HEK293T (cell line): Measurements from ENCODE around the gene LHPP.

ENCODE experiments used
- CTCF ChIA-PET: fragments of 350-600 bp; formaldehyde crosslinking; extraction: SDS; loops from one replicate; lab custom pipeline; 2021; ENCODE audit warnings: antibody characterized with exemption, inconsistent platforms; lab: Yijun Ruan, JAX
- POLR2A ChIA-PET: fragments of 350-600 bp; formaldehyde crosslinking; extraction: SDS; loops from one replicate; lab custom pipeline; 2020; ENCODE audit warnings: antibody characterized with exemption, inconsistent platforms; lab: Yijun Ruan, JAX
- DNase-seq: peaks from one replicate; pipeline ENCODE4 v3.0.0; 2012; ENCODE audit warnings: mixed read lengths; ENCODE audit errors: extremely low spot score
- ARNT ChIP-seq: fragments of 450-650 bp; IDR thresholded peaks from 2 replicates; pipeline ENCODE4 v1.6.1; 2017; ENCODE audit warnings: mild to moderate bottlenecking
- BHLHE40 ChIP-seq: fragments of 450-650 bp; IDR thresholded peaks from 2 replicates; pipeline ENCODE4 v1.6.1; 2016; ENCODE audit warnings: mild to moderate bottlenecking, moderate library complexity, borderline replicate concordance
- CTBP1 ChIP-seq: fragments of 450-650 bp; IDR thresholded peaks from 2 replicates; pipeline ENCODE4 v1.6.1; 2016; ENCODE audit warnings: borderline replicate concordance
- ELF4 ChIP-seq: fragments of 450-650 bp; IDR thresholded peaks from 2 replicates; pipeline ENCODE4 v1.6.1; 2017; ENCODE audit warnings: antibody characterized with exemption
- FOXA1 ChIP-seq: fragments of 450-650 bp; IDR thresholded peaks from 2 replicates; pipeline ENCODE4 v1.6.1; 2016; ENCODE audit warnings: mild to moderate bottlenecking
- FOXK2 ChIP-seq: fragments of 450-650 bp; IDR thresholded peaks from 2 replicates; pipeline ENCODE4 v1.6.1; 2016; ENCODE audit warnings: mild to moderate bottlenecking
- FOXM1 ChIP-seq: fragments of 450-650 bp; IDR thresholded peaks from 2 replicates; pipeline ENCODE4 v1.6.1; 2017; ENCODE audit warnings: mild to moderate bottlenecking, borderline replicate concordance
- HDGF ChIP-seq: fragments of 450-650 bp; IDR thresholded peaks from 2 replicates; pipeline ENCODE4 v1.6.1; 2017; ENCODE audit warnings: antibody characterized with exemption, borderline replicate concordance
- L3MBTL2 ChIP-seq: fragments of 450-650 bp; conservative IDR thresholded peaks from 2 replicates; pipeline ENCODE4 v1.6.1; 2016; ENCODE audit warnings: mild to moderate bottlenecking
- LEF1 ChIP-seq: fragments of 450-650 bp; IDR thresholded peaks from 2 replicates; pipeline ENCODE4 v1.6.1; 2017; ENCODE audit warnings: mild to moderate bottlenecking, borderline replicate concordance
- NFRKB ChIP-seq: fragments of 450-650 bp; IDR thresholded peaks from 2 replicates; pipeline ENCODE4 v1.6.1; 2016; ENCODE audit warnings: mild to moderate bottlenecking, moderate library complexity
- PKNOX1 ChIP-seq: fragments of 450-650 bp; IDR thresholded peaks from 2 replicates; pipeline ENCODE4 v1.6.1; 2016
- SP1 ChIP-seq: fragments of 450-650 bp; IDR thresholded peaks from 2 replicates; pipeline ENCODE4 v1.6.1; 2017
- SUZ12 ChIP-seq: fragments of 450-650 bp; IDR thresholded peaks from 2 replicates; pipeline ENCODE4 v1.6.1; 2016; ENCODE audit warnings: mild to moderate bottlenecking
- TARDBP ChIP-seq: fragments of 450-650 bp; IDR thresholded peaks from 2 replicates; pipeline ENCODE4 v1.6.1; 2016
- ZNF384 ChIP-seq: fragments of 450-650 bp; IDR thresholded peaks from 2 replicates; pipeline ENCODE4 v1.6.1; 2016

LHPP gene

GRCh38 chr10:124497196-124497881 is 35.7 kb downstream of the LHPP start:
- POLR2A ChIA-PET, result no interaction called here
- DNase-seq, result no peak
- TF ChIP-seq BHLHE40 (no peak), LEF1 (no peak), CTBP1 (no peak), NFRKB (no peak), SUZ12 (no peak), FOXM1 (no peak), PKNOX1 (no peak), TARDBP (no peak), L3MBTL2 (no peak)
- CTCF ChIA-PET, result interaction anchor here (0.5 kb wide), 1 partner anchor 72 kb away, joined by 5 read pairs; no protein-coding TSS in a partner anchor

GRCh38 chr10:124498056-124498455 is 36.4 kb downstream of the LHPP start:
- DNase-seq, result no peak
- TF ChIP-seq SUZ12 (no peak), ZNF384 (no peak), FOXM1 (no peak), L3MBTL2 (no peak), CTBP1 (no peak), FOXK2 (no peak), NFRKB (no peak), TARDBP (no peak), ARNT (no peak), SP1 (no peak), PKNOX1 (no peak), HDGF (no peak), ELF4 (no peak), LEF1 (no peak), FOXA1 (no peak), BHLHE40 (no peak)
- ChIA-PET POLR2A (no interaction called here), CTCF (no interaction called here)

- POLR2A ChIA-PET, result no interaction called here
- TF ChIP-seq CTBP1, result no peak
- no peak for TF ChIP-seq TARDBP
- no peak for TF ChIP-seq NFRKB
- no peak for TF ChIP-seq SUZ12
- TF ChIP-seq SP1, result no peak
- TF ChIP-seq LEF1, result no peak
- TF ChIP-seq FOXK2, result no peak
- no peak for TF ChIP-seq ELF4
- no peak for TF ChIP-seq PKNOX1
- no peak for TF ChIP-seq HDGF
- TF ChIP-seq ZNF384, result no peak
- CTCF ChIA-PET, result no interaction called here
- no peak for DNase-seq
Measured at GRCh38 chr10:124500757-124501156, 39.1 kb downstream of the LHPP start.

GRCh38 chr10:124504711-124505110 is 43.1 kb downstream of the LHPP start:
- no peak for DNase-seq
- no peak for TF ChIP-seq FOXK2
- no peak for TF ChIP-seq SUZ12
- no peak for TF ChIP-seq TARDBP
- TF ChIP-seq FOXA1, result no peak
- TF ChIP-seq CTBP1, result no peak
- no peak for TF ChIP-seq LEF1
- TF ChIP-seq FOXM1, result no peak
- TF ChIP-seq L3MBTL2, result no peak
- POLR2A ChIA-PET, result no interaction called here
- CTCF ChIA-PET, result interaction anchor here (0.7 kb wide), 1 partner anchor 37 kb away, joined by 3 read pairs; no protein-coding TSS in a partner anchor

GRCh38 chr10:124505279-124505678 is 43.7 kb downstream of the LHPP start:
- POLR2A ChIA-PET, result no interaction called here
- TF ChIP-seq CTBP1 (no peak), SP1 (no peak), HDGF (no peak), NFRKB (no peak), FOXA1 (no peak), BHLHE40 (no peak), LEF1 (no peak), SUZ12 (no peak), FOXK2 (no peak), ELF4 (no peak), L3MBTL2 (no peak), FOXM1 (no peak), PKNOX1 (no peak), ARNT (no peak)
- DNase-seq, result no peak
- CTCF ChIA-PET, result interaction anchor here (0.7 kb wide), 1 partner anchor 36 kb away, joined by 3 read pairs; no protein-coding TSS in a partner anchor
